Osteoblast (primary cell): ENCODE measurements around the gene ASIC3. TPM values are rescaled to one million over a fixed set of nuclear protein-coding genes. Genes with fewer than 3 reads are reported as not detected.

Experiments used
- DNase-seq: peaks from one replicate; pipeline ENCODE4 v3.0.0; 2011; ENCODE audit warnings: low spot score, mixed read lengths; ENCODE audit not compliant: insufficient read length; ENCODE audit errors: missing footprints
- H2AFZ ChIP-seq: 2 replicates; pipeline ENCODE4 v1.6.0; 2011; ENCODE audit warnings: mild to moderate bottlenecking, low read length
- H3K27ac ChIP-seq: 2 replicates; pipeline ENCODE4 v1.5.1; 2011; ENCODE audit warnings: mild to moderate bottlenecking, low read depth, low read length, moderate library complexity
- H3K27me3 ChIP-seq: 2 replicates; pipeline ENCODE4 v1.6.0; 2012; ENCODE audit warnings: mild to moderate bottlenecking, control low read depth, inconsistent platforms, low read length, moderate library complexity; ENCODE audit not compliant: insufficient read depth
- H3K36me3 ChIP-seq: 2 replicates; pipeline ENCODE4 v1.5.1; 2011; ENCODE audit warnings: mild to moderate bottlenecking, low read length, control low read depth, moderate library complexity; ENCODE audit not compliant: insufficient read depth
- H3K4me1 ChIP-seq: 2 replicates; pipeline ENCODE4 v1.5.1; 2011; ENCODE audit warnings: mild to moderate bottlenecking, low read length, control low read depth, moderate library complexity; ENCODE audit not compliant: insufficient read depth
- H3K4me2 ChIP-seq: 2 replicates; pipeline ENCODE4 v1.6.0; 2011; ENCODE audit warnings: mild to moderate bottlenecking, low read length; ENCODE audit not compliant: insufficient read depth
- H3K4me3 ChIP-seq: fragments of 200-600 bp; sonication (generic); 3 replicates; pipeline ENCODE4 v1.5.1; 2012; ENCODE audit warnings: mild to moderate bottlenecking, low read length, inconsistent platforms; ENCODE audit not compliant: insufficient read depth
- H3K79me2 ChIP-seq: 2 replicates; pipeline ENCODE4 v1.6.0; 2012; ENCODE audit warnings: mild to moderate bottlenecking, low read length, control low read depth, inconsistent platforms; ENCODE audit not compliant: insufficient read depth
- H3K9me3 ChIP-seq: 2 replicates; pipeline ENCODE4 v1.5.1; 2011; ENCODE audit warnings: low read depth, low read length, control low read depth
- H4K20me1 ChIP-seq: 2 replicates; pipeline ENCODE4 v1.6.0; 2012; ENCODE audit warnings: mild to moderate bottlenecking, low read length, control low read depth; ENCODE audit not compliant: insufficient read depth
- total RNA-seq: library from RNA; depleted of rRNA; stranded (reverse); fragments of >200 nt; gene quantifications from 2 replicates; pipeline ENCODE4 v1.2.3, GENCODE V29; 2012
- TF ChIP-seq, protein P1 (sequence below): IDR thresholded peaks from 2 replicates; pipeline ENCODE4 v1.5.1; 2011; ENCODE audit warnings: mild to moderate bottlenecking, low read depth, low read length, moderate library complexity; ENCODE audit errors: extremely low read depth

The ASIC3 gene
- total RNA-seq, 1 donor = under 0.01 TPM

DNA sequence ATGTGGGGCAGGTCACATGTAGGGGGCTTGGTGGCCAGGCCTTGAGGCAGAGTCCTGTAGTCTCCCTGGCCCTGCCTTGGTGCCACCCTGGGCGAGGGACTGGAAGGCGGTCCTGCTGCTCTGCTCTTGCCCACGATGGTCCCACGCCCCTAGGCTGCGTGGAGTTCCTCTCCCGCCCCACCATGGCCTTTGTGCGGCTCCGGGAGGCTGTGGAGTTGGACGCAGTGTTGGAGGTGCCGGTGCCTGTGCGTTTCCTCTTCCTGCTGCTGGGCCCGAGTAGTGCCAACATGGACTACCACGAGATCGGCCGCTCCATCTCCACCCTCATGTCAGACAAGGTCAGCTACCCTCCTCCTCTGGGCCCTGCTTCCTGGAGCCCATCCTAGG lies 22.2 kb downstream of the ASIC3 start:
- Histone ChIP-seq H3K27ac (no peak overlapping the region), H3K79me2 (no peaks in the 10 kb centered on the region), H3K4me1 (no peaks in the 10 kb centered on the region), H3K4me2 (no peak overlapping the region), H2AFZ (no peak overlapping the region), H3K9me3 (no peaks in the 10 kb centered on the region), H3K4me3 (no peak overlapping the region), H3K36me3 (peaks cover 68% of the 10 kb centered on the region), H3K27me3 (no peaks in the 10 kb centered on the region), H4K20me1 (peaks cover 8% of the 10 kb centered on the region)
- TF ChIP-seq, protein P1, sequence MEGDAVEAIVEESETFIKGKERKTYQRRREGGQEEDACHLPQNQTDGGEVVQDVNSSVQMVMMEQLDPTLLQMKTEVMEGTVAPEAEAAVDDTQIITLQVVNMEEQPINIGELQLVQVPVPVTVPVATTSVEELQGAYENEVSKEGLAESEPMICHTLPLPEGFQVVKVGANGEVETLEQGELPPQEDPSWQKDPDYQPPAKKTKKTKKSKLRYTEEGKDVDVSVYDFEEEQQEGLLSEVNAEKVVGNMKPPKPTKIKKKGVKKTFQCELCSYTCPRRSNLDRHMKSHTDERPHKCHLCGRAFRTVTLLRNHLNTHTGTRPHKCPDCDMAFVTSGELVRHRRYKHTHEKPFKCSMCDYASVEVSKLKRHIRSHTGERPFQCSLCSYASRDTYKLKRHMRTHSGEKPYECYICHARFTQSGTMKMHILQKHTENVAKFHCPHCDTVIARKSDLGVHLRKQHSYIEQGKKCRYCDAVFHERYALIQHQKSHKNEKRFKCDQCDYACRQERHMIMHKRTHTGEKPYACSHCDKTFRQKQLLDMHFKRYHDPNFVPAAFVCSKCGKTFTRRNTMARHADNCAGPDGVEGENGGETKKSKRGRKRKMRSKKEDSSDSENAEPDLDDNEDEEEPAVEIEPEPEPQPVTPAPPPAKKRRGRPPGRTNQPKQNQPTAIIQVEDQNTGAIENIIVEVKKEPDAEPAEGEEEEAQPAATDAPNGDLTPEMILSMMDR = no peak
- no peak for DNase-seq

DNA sequence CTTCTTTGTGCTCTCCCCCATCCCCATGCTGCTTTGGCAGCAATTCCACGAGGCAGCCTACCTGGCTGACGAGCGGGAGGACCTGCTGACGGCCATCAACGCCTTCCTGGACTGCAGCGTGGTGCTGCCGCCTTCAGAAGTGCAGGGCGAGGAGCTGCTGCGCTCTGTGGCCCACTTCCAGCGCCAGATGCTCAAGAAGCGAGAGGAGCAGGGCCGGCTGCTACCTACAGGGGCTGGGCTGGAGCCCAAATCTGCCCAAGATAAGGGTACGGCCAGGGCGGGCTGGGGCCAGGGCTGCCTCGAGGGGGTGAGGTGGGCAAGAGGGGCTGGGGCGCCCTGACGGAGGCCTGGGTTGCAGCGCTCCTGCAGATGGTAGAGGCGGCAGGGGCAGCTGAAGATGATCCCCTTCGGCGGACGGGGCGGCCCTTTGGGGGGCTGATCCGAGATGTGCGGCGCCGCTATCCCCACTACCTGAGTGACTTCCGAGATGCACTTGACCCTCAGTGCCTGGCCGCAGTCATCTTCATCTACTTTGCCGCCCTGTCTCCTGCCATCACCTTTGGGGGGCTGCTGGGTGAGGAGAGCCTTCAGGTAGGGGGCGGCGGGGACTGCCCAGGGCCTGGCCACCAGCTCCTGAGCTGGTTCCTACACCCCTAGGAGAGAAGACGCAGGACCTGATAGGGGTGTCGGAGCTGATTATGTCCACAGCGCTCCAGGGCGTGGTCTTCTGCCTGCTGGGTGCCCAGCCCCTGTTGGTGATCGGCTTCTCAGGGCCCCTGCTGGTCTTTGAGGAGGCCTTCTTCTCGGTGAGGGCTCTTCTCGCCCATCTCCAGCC lies 22.9 kb downstream of the ASIC3 start:
- TF ChIP-seq, protein P1 = no peak
- peaks cover 3% of the 10 kb centered on the region for H4K20me1 ChIP-seq
- no peaks in the 10 kb centered on the region for H3K27me3 ChIP-seq
- no peak overlapping the region for H3K27ac ChIP-seq
- no peak overlapping the region for H3K4me3 ChIP-seq
- no peak overlapping the region for H2AFZ ChIP-seq
- no peaks in the 10 kb centered on the region for H3K9me3 ChIP-seq
- DNase-seq = no peak
- no peaks in the 10 kb centered on the region for H3K4me1 ChIP-seq
- no peak overlapping the region for H3K4me2 ChIP-seq
- H3K36me3 ChIP-seq = peaks cover 70% of the 10 kb centered on the region
- no peaks in the 10 kb centered on the region for H3K79me2 ChIP-seq

DNA sequence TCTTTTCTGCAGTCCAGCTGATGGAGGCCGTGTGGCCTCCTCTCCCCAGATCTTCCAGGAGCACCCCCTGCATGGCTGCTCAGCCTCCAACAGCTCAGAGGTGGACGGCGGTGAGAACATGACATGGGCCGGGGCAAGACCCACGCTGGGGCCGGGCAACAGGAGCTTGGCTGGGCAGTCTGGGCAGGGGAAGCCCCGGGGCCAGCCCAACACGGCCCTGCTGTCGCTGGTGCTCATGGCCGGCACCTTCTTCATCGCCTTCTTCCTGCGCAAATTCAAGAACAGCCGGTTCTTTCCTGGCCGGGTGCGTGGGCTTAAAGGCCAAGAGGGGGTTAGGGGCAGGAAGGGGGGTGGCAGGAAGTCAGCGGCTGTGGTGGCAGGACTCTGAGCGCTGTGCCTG lies 25.7 kb downstream of the ASIC3 start:
- TF ChIP-seq, protein P1 = no peak
- H2AFZ ChIP-seq = no peak overlapping the region
- no peak for DNase-seq

DNA sequence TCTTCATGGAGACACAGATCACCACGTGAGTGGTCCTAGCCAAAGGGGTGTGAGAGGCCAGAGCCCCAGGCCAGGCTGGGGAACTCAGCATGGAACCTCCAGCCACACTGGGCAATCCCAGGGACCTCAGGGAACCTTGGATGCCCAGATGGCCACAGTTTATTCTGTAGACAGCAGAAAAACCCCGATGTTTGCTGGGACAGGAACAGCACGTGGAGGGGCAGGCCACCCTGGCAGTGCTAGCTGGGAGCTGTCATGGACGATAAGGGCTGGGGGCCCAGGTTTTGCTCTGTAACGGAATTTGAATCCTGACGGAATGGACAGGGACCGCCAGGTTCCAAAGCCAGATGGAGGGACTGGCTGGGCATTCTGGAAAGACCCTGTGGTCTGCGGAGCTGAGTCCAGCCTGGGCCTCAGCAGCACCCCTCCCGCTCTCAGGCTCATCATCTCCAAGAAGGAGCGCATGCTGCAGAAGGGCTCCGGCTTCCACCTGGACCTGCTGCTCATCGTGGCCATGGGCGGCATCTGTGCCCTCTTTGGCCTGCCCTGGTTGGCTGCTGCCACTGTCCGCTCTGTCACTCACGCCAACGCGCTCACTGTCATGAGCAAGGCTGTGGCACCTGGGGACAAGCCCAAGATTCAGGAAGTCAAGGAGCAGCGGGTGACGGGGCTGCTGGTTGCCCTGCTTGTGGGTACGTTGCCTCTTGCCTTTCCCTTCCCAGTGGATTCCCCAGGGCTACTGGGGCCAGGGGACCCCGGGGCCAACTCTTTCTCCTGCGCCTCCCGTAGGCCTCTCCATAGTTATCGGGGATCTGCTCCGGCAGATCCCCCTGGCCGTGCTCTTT lies 26.7 kb downstream of the ASIC3 start:
- Histone ChIP-seq H3K4me3 (no peak overlapping the region), H3K27ac (no peak overlapping the region), H3K4me1 (peaks cover 8% of the 10 kb centered on the region), H3K79me2 (peaks cover 24% of the 10 kb centered on the region), H3K36me3 (peaks cover 44% of the 10 kb centered on the region), H3K9me3 (no peaks in the 10 kb centered on the region), H3K27me3 (no peaks in the 10 kb centered on the region), H4K20me1 (peaks cover 20% of the 10 kb centered on the region), H3K4me2 (no peak overlapping the region), H2AFZ (no peak overlapping the region)
- TF ChIP-seq, protein P1 = no peak
- DNase-seq = peak; percentile 83

More for the DNA sequence above, 25.7 kb downstream of the ASIC3 start:
- Histone ChIP-seq H4K20me1 (peaks cover 10% of the 10 kb centered on the region), H3K4me1 (no peaks in the 10 kb centered on the region), H3K9me3 (no peaks in the 10 kb centered on the region), H3K27me3 (no peaks in the 10 kb centered on the region), H3K27ac (no peak overlapping the region), H3K36me3 (peaks cover 51% of the 10 kb centered on the region), H3K4me3 (no peak overlapping the region), H3K79me2 (peaks cover 13% of the 10 kb centered on the region), H3K4me2 (no peak overlapping the region)
